ENCODE measurements around the gene SMAD7. TPM values are rescaled to one million over a fixed set of nuclear protein-coding genes. Genes with fewer than 3 reads are reported as not detected.
A peak's percentile ranks its signal among the peaks of the same experiment; 100 is the strongest.

Gene SMAD7
- total RNA-seq, 1 donor from 2014 or later = 34.1 TPM

GRCh38 chr18:48953104-48953706 is 2.4 kb upstream of the SMAD7 start:
- H3K4me3 ChIP-seq = peak overlapping the region; percentile 72 to 89
- intact Hi-C loops (cut with DNase I) = loop anchor here (5.0 to 10.0 kb wide), 2 partner anchors 176 to 268 kb away; no protein-coding TSS in a partner anchor
- TF ChIP-seq CTCF (IDR thresholded peaks at IDR 0.05) = no peak
- no peak for TF ChIP-seq POLR2AphosphoS5 (IDR thresholded peaks at IDR 0.05; ENCODE audit: insufficient read depth in 1 of 2, low read depth in 1 of 2)
- TF ChIP-seq POLR2A (IDR thresholded peaks at IDR 0.05) = no peak
- DNase-seq (ENCODE audit: extremely low spot score in 2 of 2) = no peak
- no peaks in the 10 kb centered on the region for H3K36me3 ChIP-seq
- no peaks in the 10 kb centered on the region for H3K27me3 ChIP-seq
- peaks cover 53% of the 10 kb centered on the region for H3K4me1 ChIP-seq
- H3K27ac ChIP-seq = peak overlapping the region; percentile 98
- no peaks in the 10 kb centered on the region for H3K9me3 ChIP-seq

GRCh38 chr18:48952287-48953103 is 1.7 kb upstream of the SMAD7 start:
- Histone ChIP-seq H3K9me3 (no peaks in the 10 kb centered on the region), H3K27me3 (no peaks in the 10 kb centered on the region), H3K27ac (peak overlapping the region; percentile 98), H3K4me3 (peak overlapping the region; percentile 72 to 89), H3K4me1 (peaks cover 53% of the 10 kb centered on the region), H3K36me3 (no peaks in the 10 kb centered on the region)
- TF ChIP-seq CTCF (IDR thresholded peaks at IDR 0.05) (peak in 1 of 3 experiments; percentile 13), POLR2AphosphoS5 (IDR thresholded peaks at IDR 0.05; ENCODE audit: insufficient read depth in 1 of 2, low read depth in 1 of 2) (peak in 1 of 2 donors; percentile 87), POLR2A (IDR thresholded peaks at IDR 0.05) (peak in 1 of 2 donors; percentile 25)
- no peak for DNase-seq (ENCODE audit: extremely low spot score in 2 of 2)
- intact Hi-C loops (cut with DNase I) = loop anchor here (5.0 to 10.0 kb wide), 2 partner anchors 175 to 268 kb away; no protein-coding TSS in a partner anchor

GRCh38 chr18:48951448-48952286 is 902 bp upstream of the SMAD7 start:
- Histone ChIP-seq H3K27me3 (no peaks in the 10 kb centered on the region), H3K27ac (peak overlapping the region; percentile 98), H3K36me3 (no peaks in the 10 kb centered on the region), H3K4me1 (peaks cover 53% of the 10 kb centered on the region), H3K9me3 (no peaks in the 10 kb centered on the region), H3K4me3 (peak overlapping the region; percentile 72 to 89)
- DNase-seq (ENCODE audit: extremely low spot score in 2 of 2) = no peak
- no peak for TF ChIP-seq POLR2AphosphoS5 (IDR thresholded peaks at IDR 0.05; ENCODE audit: insufficient read depth in 1 of 2, low read depth in 1 of 2)
- TF ChIP-seq POLR2A (IDR thresholded peaks at IDR 0.05) = peak in 1 of 2 donors; percentile 84
- intact Hi-C loops (cut with DNase I) = loop anchor here (5.0 to 10.0 kb wide), 2 partner anchors 174 to 267 kb away; no protein-coding TSS in a partner anchor

GRCh38 chr18:48949606-48950535 is 894 bp downstream of the SMAD7 start:
- peak overlapping the region; percentile 72 to 89 for H3K4me3 ChIP-seq
- TF ChIP-seq POLR2AphosphoS5 (IDR thresholded peaks at IDR 0.05; ENCODE audit: insufficient read depth in 1 of 2, low read depth in 1 of 2) (no peak), CTCF (IDR thresholded peaks at IDR 0.05) (no peak), POLR2A (IDR thresholded peaks at IDR 0.05) (no peak)
- no peak for DNase-seq (ENCODE audit: extremely low spot score in 2 of 2)
- intact Hi-C loops (cut with DNase I) = loop anchor here (5.0 to 10.0 kb wide), 2 partner anchors 173 to 265 kb away; no protein-coding TSS in a partner anchor
- peak overlapping the region; percentile 94 for H3K27ac ChIP-seq
- H3K9me3 ChIP-seq = no peaks in the 10 kb centered on the region
- peaks cover 0 to 3% of the 10 kb centered on the region in 2 donors for H3K36me3 ChIP-seq
- H3K4me1 ChIP-seq = peaks cover 53% of the 10 kb centered on the region
- no peaks in the 10 kb centered on the region for H3K27me3 ChIP-seq

All from vagina (tissue), 2 donors.